Measurements from ENCODE around the gene CACNA1B.
"Not testable (repeated sequence)": the region's sequence is repeated elsewhere in the genome, so short reads cannot be mapped to it uniquely, and the experiment has no call there.

The CACNA1B gene

GRCh38 chr9:138015021-138015829 is 137.6 kb downstream of the CACNA1B start:
- no peak for DNase-seq (ENCODE audit: low spot score)

- DNase-seq (ENCODE audit: low spot score) = no peak
Observed at GRCh38 chr9:138016406-138017187, 139.0 kb downstream of the CACNA1B start.

- no peak for DNase-seq (ENCODE audit: low spot score)
Observed at GRCh38 chr9:138017200-138017599, 139.6 kb downstream of the CACNA1B start.

- DNase-seq (ENCODE audit: low spot score) = not testable (repeated sequence)
Observed at GRCh38 chr9:138019514-138019913, 141.9 kb downstream of the CACNA1B start.

GRCh38 chr9:138020120-138020794 is 142.7 kb downstream of the CACNA1B start:
- DNase-seq (ENCODE audit: low spot score) = no peak

- no peak for DNase-seq (ENCODE audit: low spot score)
Observed at GRCh38 chr9:138020795-138021182, 143.2 kb downstream of the CACNA1B start.

- DNase-seq (ENCODE audit: low spot score) = no peak
Observed at GRCh38 chr9:138021251-138022056, 143.9 kb downstream of the CACNA1B start.

- DNase-seq (ENCODE audit: low spot score) = peak; percentile 34
Observed at GRCh38 chr9:138022121-138022741, 144.6 kb downstream of the CACNA1B start.

- no peak for DNase-seq (ENCODE audit: low spot score)
Observed at GRCh38 chr9:138022756-138023393, 145.3 kb downstream of the CACNA1B start.

GRCh38 chr9:138023394-138024124 is 146.0 kb downstream of the CACNA1B start:
- DNase-seq (ENCODE audit: low spot score) = no peak

- DNase-seq (ENCODE audit: low spot score) = no peak
Observed at GRCh38 chr9:138024131-138024530, 146.5 kb downstream of the CACNA1B start.

GRCh38 chr9:138024831-138025291 is 147.3 kb downstream of the CACNA1B start:
- no peak for DNase-seq (ENCODE audit: low spot score)

- DNase-seq (ENCODE audit: low spot score) = no peak
Observed at GRCh38 chr9:138025417-138025816, 147.8 kb downstream of the CACNA1B start.

- DNase-seq (ENCODE audit: low spot score) = no peak
Observed at GRCh38 chr9:138025908-138026307, 148.3 kb downstream of the CACNA1B start.

GRCh38 chr9:138028596-138028995 is 151.0 kb downstream of the CACNA1B start:
- no peak for DNase-seq (ENCODE audit: low spot score)

- DNase-seq (ENCODE audit: low spot score) = no peak
Observed at GRCh38 chr9:138031186-138031585, 153.6 kb downstream of the CACNA1B start.

GRCh38 chr9:138033950-138034349 is 156.4 kb downstream of the CACNA1B start:
- no peak for DNase-seq (ENCODE audit: low spot score)

- no peak for DNase-seq (ENCODE audit: low spot score)
Observed at GRCh38 chr9:138037140-138037539, 159.6 kb downstream of the CACNA1B start.

GRCh38 chr9:138038244-138038671 is 160.7 kb downstream of the CACNA1B start:
- DNase-seq (ENCODE audit: low spot score) = no peak
